NCI-H1105 treated with DMSO at 0.1 percent for 48 hours (cell line): ENCODE data around the gene SCAMP5.
A peak's percentile ranks its signal among the peaks of the same experiment; 100 is the strongest.

Experiments used
- DNase-seq: peaks from one replicate; lab custom pipeline; 2025; lab: John Stamatoyannopoulos, UW

The SCAMP5 gene

DNA sequence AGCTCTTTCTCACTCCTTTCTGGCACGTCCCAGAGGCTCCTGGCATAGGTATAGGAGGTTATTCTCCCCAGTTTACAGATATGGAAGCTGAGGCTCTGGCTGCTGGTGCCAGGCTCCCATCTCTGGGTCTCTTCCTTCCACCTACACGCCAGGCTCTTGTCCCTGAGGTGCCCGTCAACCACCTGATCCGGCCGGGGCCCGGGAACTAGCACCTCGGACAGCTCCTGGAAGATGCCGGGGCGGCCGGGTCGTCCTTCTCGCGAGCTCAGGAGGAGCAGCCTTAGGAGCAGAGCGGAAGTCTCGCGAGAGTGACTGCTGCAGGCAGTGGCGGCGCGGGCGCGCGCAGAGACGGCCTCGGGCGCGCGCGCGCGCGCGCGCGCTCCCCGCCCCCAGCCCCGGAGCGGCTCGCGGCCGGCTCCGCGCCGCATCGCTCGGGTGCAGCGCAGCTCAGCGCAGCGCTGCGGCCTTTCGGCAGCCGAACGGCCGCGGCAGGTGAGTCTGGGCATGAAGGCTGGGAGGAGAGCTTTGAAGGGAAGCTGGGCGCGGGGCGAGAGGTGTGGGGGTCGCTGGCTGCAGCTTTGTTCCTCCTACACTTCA lies at the start of gene SCAMP5:
SCAMP5 (plus strand) TSS at position 382 of the 597 bp plus-strand sequence. CDS start 16,277 bp downstream, outside the sequence.
- peak; percentile 90 for DNase-seq

DNA sequence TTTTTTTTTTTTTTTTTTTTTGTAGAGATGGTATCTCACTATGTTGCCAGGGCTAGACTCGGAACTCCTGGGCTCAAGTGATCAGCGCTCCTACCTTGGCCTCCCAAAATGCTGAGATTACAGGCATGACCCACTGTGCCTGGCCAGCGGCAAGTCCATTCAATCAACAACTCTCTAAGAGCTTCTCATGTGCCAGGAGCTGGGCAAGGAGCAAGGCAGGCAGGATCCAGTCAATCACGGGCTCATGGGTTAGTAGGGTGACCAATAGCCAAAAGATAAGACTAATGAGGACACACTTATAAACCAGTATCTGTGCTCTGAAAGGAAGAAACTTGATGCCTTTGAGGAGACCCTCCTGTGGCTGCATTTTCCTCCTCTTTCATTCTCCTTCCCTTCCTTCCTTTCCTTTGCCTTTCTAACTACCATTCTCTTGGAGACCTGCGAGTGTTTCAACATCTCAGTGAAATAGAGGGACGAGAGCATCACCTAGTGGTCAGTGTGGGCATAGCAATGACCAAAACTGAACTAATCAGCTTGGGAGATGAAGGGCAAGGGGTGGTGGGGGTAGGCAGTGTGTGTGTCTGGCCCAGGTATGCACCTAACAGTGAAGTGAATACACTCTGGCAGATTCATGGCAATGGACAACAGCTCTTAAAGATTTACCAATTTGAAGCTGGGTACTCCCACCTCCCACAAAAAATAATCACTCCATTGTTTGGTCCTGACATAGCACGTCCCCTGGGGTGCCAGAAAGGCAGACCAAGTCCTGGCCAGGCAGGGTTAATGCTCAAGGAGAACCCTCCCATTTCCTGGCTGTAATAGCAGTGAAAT lies 45.1 kb upstream of the SCAMP5 start:
- peak; percentile 43 for DNase-seq

DNA sequence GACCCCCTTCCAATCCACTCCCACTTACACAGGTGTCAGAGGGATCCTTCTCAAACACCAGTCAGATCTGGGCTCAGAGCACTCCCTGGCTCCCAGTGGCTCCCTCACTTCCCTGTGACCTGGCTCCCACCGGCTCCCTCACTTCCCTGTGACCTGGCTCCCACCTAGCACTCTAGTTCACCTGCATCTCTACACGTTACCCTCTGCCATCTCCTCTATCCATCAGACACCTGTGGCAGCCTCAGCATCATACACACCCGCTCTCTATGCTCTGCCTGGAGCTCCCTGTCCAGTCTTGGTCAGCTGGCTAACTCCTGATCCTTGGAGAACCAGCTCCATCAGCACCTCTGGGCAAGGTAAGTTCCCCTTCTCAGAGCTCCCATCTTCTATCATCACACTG lies 44.4 kb upstream of the SCAMP5 start:
- no peak for DNase-seq

DNA sequence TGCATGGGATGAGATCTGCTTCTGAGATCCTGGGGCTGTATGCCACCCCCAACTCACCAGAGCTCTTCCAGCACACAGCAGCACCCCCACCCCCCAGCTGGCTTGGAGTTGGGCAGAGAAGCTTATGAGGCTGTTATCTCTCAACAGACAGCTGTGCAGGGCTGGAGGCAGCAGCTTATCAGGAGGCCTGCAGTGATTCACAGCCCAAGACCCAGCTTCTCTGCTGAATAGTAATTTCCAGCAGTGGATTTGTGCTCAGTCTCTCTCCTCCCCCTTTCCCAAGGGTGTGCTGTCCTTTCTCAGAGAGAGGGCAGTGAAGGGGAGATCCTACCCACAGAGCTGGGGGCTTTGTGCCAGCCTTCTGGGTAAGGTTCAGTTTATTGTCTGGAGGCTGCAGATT lies 40.8 kb upstream of the SCAMP5 start:
- no peak for DNase-seq

- no peak for DNase-seq
These were observed 40.3 kb upstream of the SCAMP5 start for GRCh38 chr15:74955017-74955416.

- DNase-seq: peak; percentile 47
These were observed 39.3 kb upstream of the SCAMP5 start for GRCh38 chr15:74955796-74956647.

- DNase-seq: peak; percentile 53
These were observed 38.5 kb upstream of the SCAMP5 start, which contains the start of gene RPP25 for GRCh38 chr15:74956648-74957475. Gene RPP25, minus strand, starts transcription at chr15:74956772. Its CDS starts 189 bp downstream, at chr15:74956583.

DNA sequence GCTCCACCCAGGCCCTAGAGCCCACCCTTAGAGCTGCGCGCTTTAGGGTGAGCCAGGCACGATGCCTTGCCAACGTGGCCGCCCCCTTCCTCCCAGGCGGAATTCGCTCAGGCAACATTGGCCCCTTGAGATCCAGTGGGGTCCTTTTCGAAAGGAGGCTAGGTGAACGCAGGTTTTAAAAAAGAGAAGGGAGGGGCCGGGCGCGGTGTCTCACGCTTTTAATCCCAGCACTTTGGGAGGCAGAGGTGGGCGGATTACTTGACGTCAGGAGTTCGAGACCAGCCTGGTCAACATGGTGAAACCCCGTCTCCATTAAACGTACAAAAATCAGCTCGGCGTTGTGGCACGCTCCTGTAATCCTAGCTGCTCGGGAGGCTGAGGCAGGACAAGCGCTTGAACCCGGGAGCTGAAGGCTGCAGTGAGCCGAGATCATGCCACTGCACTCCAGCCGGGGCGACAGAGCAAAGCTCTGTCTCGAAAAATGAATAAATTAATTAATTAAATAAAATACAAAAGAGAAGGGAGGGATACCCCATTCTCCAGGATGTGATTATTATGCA lies 37.8 kb upstream of the SCAMP5 start:
- DNase-seq: no peak

DNA sequence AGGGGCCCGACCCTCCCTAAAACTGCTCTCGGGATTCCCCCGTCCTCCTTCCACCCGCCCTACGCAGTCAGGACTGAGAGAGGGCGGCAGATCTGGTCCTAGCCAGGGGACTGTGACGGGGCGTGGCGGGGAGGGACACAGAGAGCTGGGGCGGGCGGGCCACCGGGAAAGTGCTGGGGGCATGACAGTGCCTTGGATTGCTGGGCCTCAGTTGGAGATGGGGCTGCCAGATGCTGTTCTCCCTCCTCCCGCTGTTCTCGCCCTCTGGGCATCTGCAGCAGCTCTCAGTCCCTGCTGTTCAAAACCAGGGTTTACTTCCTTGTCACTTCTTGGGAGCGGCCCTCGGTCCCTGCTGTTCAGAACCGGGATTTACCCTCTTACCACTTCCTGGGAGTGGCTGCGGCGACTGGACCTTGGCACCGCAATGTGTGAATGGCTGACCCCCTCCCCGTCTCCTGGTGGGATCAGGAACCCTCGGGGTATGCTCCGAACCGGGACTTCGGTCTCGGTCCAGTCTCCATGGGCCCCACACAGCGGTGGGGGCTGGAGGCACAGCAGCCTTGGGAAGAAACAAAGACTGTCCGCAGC lies 36.9 kb upstream of the SCAMP5 start:
- no peak for DNase-seq

GRCh38 chr15:74958908-74959585 lies 36.3 kb upstream of the SCAMP5 start:
- no peak for DNase-seq

DNA sequence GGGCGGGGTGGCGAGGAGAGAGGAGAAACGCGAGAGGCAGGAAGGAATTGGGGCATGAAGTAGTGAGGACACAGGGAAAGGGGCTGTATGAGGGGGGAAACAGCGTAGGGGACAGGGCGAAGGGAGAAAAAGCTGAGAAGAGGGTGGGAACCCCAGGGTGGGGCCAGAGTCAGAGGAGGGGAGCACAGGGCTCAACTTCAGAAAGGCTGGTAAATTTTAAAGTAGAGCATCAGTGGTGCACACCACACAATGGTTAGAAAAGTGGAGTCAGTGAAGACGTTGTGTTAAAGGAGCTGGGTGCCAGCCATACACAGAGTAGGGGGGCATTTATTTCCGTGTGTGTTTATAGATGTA lies 35.8 kb upstream of the SCAMP5 start:
- no peak for DNase-seq

DNA sequence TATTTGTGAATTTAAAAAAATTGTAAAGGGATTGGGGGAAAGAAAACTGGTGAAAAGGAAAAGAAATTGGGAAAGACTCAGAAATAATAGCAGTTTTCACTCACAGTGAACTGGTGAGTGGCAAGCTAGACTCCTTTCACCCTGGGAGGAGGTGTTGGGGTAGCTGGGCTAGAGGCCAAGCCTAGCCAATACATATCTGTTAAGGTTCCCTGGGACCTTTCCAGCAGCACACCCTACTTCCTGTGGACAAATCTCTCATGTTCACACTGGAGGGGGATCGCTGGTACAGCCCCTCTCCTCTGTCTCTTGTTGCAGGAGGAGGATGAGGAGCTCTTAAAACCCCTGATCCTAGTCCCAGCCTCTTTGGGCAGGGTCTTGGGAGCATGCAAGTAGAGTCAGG lies 35.1 kb upstream of the SCAMP5 start:
- DNase-seq: no peak

GRCh38 chr15:74960995-74961588 lies 34.3 kb upstream of the SCAMP5 start:
- no peak for DNase-seq

DNA sequence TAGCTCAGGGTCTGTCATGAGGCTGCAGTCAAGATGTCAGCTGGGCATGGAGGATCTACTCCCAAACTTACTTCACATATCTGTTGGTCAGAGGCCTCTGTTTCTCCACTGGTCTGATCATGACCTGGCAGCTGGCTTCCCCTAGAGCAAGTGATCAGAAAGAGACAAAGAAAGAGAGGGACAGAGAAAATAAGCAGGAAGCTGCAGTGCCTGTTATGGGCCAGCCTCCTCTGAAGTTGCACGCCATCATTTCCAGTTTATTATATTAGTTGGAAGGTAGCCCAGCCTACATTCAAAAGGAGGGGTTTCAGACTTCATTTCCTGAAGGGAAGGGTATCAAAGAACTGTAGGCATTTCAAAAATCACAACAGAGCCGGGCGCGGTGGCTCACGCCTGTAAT lies 33.7 kb upstream of the SCAMP5 start:
- no peak for DNase-seq

- no peak for DNase-seq
These were observed 33.1 kb upstream of the SCAMP5 start for GRCh38 chr15:74962219-74962618.

- no peak for DNase-seq
These were observed 32.7 kb upstream of the SCAMP5 start for GRCh38 chr15:74962671-74963070.

DNA sequence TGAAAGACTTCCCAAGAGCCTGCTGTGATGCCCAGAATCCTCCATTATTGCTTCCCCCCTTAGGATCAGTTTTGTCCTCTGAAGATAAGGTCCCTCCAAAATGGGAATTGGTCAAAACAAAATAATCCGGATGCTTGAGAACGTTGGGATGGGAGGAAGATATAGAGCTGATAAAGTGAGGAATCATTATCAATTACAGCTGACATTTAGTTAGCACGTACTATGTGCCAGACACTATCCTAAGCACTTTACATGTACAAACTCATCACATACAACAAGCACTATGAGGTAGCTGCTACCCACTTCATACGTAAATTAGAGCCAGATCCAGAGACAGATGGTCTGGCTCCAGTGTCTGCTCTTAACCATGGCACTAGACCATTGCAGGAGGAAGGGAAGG lies 32.1 kb upstream of the SCAMP5 start:
- DNase-seq: no peak

- no peak for DNase-seq
These were observed 30.6 kb upstream of the SCAMP5 start for GRCh38 chr15:74964794-74965193.

DNA sequence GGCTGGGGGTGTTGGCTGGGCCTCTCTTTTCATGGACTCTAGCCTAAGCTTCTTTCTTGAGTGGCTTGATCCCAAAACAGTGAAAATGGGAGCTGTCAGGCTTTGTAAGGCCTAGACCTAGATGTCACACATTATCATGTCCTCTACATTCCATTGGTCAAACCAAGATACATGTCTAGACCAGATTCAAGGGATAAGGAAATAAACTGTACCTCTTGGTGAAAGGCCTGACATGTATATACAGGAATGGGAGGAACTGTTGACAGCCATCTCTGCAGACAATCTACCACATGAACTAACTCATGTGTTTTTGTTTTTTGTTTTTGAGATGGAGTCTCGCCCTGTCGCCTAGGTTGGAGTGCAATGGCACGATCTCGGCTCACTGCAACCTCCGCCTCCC lies 27.7 kb upstream of the SCAMP5 start:
- no peak for DNase-seq

- no peak for DNase-seq
These were observed 19.2 kb upstream of the SCAMP5 start for GRCh38 chr15:74976159-74976558.
